DMS79 (cell line): Measurements from ENCODE around the gene SPOCK1.
"Not testable (repeated sequence)": the region's sequence is repeated elsewhere in the genome, so short reads cannot be mapped to it uniquely, and the experiment has no call there.

Experiments used
- DNase-seq: peaks from one replicate; lab custom pipeline; 2025; lab: John Stamatoyannopoulos, UW

The SPOCK1 gene

DNA sequence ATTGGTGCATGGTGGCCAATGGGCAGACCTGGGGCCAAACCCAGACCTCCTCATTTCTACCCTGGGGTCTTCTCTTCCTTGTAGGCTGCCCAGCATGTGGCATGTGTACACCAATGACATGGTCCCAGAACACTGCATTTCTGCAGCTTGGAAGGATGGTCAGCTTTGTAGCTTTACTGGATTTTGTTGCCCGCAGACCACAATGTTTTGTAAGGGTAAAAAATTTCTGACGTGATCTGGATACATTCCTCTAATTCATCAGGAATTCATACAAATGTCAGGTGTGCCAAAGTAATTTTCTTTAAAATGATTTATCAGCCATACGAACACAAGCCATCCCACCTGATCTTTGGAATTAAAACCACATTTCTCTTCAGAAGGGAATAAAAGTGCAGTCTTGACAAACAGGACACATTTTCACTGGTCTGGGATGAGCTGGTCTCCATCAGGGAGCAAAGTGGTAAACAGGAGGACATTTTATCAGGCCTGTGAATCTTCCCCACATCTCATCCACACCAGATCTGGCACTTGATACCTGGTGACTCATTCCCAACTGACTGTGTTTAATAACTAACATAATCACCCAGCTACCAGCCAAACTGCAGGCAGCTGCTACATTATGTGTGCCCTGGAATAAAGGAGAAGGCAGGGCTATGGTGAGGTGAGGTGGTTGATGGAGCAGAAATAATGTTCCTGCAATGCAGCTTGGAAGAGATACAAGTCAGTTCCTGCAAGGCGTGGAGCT is 103.9 kb downstream of the SPOCK1 start:
- DNase-seq, result peak; percentile 16

DNA sequence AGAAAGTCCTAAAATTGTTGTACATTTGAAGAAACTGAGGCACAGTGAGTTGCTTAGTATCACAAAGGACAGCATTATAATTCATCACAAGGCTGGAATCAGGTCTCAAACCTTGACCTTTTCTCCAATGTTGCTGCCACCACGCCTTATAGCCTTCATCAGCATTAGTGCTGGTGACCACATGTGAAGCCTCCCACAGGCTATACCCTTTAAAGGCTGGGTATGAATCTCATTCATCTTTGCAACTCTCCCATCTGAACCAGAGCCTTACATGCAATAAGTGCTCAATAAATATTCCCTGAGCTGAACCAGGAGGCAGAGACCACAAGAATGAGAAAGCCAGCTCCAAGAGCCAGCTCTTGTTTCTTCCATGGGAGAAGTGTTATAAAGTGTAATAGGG is 104.7 kb downstream of the SPOCK1 start:
- DNase-seq, result no peak

DNA sequence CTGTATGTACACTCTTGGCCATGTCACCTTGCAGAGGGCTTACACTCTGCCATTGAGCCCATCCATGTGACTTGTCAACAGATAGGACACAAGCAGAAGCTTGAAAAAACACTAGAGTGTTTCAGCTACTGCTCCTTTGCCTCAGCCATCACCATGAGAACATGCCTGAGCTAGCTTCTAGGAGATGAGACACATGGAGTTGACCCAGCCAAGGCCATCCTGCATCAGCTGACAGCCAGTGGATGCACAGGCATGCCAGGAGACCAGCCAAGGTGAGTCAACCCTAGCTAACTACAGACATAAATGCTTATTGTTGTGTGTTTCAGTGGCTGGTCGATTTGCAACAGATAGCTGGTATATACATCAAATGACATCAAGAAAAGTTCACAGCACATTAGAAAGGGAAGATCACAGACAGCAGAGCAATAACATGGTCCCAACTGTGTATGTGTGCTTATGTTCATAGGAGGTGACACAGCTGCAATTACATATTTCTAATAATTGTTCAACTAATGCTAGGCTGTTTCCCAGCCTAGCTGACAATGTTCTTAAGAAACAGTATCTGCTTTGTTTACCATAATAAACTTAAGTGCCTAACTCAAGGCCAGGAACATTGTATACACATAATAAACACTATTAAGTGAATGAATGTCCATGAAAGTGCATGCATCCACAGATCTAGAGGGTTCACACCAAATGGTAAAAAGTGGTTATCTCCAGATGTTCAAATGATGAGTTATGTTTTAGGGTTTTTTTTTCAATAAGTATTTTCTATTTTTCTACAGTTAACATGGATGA is 105.7 kb downstream of the SPOCK1 start:
- DNase-seq, result no peak

DNA sequence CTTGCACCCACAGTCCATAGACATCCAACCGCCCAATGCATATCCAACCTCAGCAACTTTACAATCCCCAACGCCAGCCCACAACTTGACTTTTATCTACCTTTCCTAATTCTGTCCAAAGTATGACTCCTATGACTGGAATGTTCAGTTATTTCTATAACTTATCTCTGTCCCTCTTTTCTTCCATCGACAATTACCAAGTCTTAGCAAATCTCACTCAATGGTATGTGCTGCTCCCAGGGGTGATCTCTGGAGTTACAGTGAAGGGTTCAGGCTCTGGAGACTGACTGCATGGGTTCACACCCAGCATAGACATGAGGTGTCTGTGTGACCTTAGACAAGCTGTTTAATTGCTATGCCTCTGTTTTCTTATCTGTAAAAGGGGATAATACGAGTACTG is 106.9 kb downstream of the SPOCK1 start:
- DNase-seq, result no peak

DNA sequence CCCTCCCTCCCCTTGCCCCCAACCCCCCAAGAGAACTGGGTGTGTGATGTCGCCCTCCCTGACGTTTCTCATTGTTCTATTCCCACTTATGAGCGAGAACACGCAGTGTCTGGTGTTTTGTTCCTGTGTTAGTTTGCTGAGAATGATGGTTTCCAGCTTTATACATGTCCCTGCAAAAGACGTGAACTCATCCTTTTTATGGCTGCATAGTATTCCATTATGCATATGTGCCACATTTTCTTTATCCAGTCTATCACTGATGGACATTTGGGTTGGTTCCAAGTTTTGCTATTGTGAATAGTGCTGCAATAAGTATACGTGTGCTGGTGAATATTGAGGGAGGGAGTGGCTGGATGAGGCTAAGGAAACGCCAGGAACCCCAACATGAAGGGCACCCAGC is 108.1 kb downstream of the SPOCK1 start:
- not testable (repeated sequence) for DNase-seq

DNA sequence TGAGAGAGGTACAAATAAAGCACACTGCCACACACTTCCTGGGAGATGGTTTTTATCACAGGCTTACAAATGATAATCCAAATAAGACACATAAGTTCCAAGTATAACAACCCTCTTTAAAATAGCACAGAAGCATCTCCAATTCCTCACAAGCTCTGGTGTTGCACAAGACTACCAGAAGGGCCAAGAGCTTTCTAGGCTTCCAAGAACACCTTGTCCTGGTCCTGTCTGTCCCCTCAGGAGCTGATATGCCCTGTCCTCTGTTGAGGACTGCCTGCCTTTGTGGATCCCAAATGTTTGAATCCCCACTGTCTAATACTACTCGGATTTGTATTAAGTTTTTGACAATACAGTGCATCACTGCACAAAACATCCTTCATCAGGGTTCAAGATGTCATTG is 110.1 kb downstream of the SPOCK1 start:
- DNase-seq, result no peak

DNA sequence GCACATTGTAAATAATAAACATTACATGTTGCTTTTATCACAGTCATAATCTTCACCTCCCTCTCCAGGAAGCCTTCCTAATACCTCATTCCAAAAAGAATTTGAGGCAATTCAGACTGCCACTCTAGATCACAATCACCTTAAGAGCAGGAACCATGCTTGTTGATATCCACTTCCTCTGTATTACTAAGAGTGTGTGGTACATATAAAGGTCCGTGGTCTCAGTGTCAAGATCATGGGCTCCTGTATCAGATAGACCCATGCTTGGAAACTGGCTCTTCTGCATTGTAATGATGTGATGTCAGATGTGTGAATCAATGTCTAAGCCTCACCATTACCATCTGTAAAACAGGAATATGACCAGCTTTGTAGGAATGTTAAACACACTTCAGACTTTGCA is 114.1 kb downstream of the SPOCK1 start:
- no peak for DNase-seq

DNA sequence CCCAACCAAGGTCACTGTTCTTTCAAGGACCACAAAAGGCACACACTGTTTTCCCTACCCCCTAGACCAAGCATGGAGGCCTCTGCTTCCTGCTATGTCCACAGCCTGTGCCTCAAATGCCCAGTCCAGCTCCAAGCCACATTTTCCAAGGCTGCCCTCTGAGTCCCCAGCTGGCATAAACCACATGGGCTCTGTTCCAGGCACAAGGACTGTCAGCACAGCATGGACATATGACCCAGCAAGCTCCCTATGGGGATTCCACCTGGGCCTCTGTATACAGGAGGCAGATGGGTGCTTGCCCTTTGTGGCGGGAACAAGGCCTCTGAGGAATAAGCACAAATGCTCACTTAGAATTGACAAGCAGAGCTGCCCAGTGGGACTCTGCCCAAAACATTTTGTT is 115.2 kb downstream of the SPOCK1 start:
- no peak for DNase-seq

DNA sequence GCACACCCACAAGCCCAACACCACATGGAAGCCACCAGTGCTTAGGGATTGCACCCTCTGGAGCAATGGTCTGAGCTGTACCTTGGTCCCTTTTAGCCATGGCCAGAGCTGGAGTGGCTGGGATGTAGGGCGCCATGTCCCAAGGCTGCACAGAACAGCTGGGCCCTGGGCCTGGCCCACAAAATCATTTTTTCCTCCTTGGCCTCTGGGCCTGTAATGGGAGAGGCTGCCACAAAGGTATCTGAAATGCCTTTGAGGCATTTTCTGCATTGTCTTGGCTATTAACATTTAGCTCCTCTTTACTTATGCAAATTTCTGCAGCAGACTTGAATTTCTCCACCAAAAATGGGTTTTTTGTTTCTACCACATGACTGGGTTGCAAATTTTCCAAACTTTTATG is 117.6 kb downstream of the SPOCK1 start:
- DNase-seq, result no peak

DNA sequence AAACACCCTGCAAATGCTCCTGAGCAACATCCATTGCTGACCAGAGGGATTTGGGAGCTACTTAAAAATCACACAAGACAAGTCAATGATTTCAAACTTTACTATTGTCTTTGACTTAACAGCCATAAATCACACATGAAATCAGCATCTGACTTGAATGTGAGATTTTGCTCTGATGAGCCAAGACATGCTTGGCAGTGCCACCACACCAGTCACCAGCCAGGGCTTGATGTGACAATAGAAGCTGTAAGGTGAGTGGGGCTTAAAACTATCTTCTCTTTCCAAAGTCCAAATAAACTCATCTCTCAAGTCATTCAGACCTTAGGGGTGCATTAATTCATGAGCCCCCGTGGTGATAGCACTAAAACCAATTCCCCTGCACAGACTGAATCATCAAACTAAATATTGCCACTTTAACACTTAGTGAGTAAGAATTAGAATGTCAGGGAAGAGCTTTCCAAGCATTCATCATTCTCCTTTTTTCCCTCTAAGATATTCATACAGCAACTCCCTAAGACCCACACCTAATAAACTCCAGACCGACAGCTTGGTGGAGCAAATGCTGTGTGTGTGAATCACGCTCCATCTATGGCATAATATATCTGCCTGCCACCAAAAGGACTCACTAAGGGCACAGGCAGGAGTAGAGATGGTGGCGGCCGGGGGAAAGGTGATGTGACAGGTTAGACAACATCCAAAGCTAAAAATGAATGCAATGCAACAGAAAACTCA is 119.4 kb downstream of the SPOCK1 start:
- no peak for DNase-seq

DNA sequence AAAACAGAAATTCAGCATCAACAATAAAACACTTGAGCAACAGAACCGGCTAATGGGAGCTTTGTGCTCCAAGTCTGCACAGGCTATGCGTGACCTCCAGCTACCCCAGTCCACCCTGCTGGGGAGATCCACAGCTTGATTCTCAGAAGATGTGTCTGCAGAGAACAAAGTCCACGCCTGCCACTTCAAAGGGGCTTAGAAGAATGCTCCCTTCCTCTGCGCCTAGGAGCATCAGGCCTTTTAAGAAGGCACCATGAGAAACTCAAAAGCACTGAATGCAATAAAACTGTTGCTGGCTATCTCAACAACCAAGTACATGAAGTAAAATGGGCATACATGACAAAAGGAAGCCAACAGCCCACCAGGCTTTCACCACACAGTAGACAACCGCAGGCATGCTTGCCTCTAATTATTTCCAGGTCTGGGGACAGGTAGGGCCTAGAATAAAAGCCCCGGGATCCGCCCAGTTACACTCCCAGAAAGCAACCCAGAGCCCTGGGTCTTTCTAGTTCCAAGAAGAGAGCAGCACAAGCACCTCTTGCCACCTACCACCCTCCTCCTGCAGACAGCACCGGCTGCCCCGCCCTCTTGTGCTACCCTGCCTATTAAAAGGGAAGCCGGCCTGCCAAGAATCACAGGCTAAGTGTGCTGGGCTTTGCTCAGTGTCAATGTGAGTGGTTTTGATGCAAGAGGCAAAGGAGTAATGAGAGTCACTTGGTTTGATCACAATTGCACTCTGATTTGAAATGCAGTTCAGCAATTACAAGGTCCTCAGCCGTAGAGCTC is 123.2 kb downstream of the SPOCK1 start:
- peak; percentile 91 for DNase-seq

DNA sequence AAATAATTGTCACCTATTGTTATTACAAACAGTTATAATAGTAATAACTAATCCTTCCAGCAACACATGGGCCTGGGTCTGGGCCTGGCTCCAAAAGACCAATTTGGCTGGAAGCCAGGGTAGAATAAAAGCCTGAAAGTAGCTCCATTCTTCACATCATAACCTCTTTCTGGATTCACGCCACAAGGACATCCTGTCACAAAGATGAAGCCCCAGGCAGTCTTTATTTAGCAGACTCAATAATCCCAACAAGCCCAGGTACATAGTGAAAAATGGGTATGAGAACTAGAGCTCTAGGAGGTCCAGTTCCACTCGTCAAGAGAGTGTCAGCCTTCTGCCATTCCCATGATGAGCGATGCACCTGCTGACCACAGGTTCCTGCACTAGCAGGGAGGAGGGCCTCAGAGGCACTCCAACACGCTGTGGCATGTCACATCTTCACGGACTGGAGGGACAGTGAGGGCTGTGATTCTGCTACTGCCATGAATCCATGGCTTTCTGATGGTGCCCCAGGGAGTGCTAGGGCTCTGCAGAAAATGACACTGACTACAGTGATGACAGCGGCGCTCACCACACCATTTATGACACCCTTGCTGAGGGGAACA is 124.9 kb downstream of the SPOCK1 start:
- peak; percentile 96 for DNase-seq

DNA sequence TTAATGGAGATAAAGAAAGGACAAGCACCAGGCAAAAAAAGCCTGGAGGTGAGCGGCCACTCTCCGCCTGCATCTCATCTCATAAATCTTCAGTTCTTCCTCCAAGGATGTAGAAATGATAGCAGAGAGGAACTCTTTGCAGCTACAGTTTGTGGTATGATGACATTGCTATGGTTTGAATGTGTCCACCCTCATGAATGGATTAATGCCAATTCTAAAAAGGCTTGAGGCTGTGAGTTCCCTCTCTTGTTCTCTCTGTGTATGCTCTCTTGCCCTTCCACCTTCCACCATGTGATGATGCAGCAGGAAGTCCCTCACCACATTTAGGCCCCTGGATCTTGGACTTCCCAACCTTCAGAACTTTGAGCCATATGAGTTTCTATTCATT is 126.4 kb downstream of the SPOCK1 start:
- DNase-seq, result no peak

DNA sequence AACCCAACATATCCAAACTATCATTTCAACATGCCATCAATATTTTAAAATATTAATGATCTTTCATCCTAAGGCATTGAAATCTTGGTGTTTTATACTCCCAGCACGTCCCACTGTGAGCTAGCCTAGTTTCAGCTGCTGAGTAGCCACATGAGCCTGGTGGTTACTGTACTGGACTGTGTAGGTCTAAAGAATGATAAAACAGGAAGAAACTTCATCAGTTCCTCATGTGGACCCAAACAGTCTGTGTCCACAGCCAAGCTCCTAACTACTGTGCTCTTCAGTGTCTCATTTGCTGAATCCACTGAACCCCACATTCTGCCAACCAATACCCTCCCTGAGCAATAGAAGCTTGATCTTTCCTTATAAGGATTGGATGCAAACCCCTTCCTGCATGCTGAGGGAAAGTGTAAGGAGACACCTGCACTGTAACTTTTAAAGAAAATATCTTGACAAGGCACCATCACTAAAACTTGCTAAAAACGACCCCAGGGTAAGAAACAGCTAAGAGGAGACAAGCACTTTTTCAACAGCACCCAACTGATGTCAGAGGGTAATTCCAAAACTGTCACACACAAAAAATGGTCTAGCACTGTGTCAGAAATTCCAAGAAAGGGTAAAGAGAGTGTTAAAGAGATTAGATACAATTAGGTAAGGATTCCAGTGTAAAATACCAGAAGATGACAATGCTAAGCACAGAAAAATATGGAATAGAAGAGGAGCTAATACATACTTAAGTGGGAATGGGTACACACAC is 126.9 kb downstream of the SPOCK1 start:
- no peak for DNase-seq

DNA sequence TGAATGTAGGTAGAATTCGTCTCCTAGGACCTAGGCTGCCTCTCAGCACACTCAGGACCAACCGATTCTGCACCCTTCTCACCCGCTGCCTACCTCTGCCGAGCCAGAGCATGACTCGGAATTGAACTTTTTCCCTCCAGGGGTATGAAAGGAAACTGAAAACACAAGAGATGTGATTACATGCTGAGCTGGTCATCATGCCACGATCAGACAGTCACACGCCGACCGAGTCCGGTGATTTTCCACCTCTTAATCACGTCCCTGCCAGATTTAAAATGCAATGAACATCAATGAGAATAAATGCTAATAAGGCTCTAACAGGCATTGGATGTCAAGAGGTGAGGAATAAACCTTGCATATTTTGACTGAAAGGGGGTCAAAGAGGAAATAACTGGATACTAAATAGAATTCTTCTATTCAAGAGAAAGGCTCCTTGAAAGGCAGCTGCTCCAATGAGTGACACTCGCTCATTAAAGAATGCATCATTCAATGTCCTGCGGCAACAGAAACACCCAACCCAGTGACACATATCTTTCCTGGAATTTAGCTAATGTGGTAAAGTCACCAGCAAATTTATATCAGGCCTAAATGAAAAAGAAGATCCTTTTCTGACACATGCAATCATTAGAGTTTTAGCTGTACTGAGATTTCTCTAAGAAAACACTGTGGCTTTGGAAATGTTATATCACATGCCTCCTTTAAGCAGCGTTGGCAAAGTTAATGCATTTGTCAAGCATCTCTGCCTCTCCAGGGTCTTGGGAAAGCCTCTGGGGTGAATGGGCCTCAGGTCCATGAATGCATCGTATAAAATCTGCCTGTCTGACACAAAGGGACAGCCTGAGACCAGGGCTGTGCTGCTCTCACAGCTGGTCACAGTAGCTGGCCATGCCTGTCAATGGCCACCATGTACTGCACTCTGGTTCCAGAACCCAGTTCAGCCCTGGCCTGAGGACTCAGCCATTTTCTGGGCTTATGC is 128.7 kb downstream of the SPOCK1 start:
- no peak for DNase-seq

DNA sequence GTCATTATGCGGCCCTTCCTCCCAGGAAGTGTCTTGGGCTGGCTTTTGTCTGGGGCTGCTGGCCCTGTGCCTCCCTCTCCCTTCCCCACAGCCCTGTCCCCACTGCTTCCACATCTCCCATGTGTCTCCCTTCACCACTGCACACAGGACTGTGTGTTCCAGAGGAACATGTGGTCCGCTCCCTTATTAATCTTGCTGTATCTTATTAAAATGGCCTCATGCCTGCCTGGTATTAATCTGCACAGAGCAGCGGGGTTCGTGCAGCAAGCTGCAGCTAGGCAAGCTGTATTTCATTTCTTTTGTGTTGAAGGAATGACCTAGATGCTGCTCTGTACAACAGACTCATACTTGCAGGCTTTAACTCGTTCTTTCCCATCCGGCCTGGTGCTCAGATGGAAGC is 130.5 kb downstream of the SPOCK1 start:
- no peak for DNase-seq

DNA sequence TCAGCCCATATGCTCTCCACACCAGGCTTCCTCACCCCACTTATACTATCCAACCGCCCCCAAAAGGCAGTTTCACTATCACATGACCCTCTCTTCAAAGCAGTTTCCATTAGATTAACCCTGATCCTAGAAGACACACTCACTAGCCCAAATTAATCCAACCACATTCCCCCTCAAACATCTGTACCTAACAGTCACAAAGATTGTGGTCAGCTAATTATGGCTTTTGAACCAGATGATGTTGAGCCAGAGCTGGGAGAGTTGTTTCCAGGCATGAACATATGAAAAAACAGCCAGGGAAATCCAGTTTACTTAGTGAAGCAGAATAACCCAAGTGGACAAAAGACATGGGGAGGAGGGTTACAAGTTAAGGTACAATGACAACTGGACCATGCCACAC is 131.2 kb downstream of the SPOCK1 start:
- DNase-seq, result no peak

DNA sequence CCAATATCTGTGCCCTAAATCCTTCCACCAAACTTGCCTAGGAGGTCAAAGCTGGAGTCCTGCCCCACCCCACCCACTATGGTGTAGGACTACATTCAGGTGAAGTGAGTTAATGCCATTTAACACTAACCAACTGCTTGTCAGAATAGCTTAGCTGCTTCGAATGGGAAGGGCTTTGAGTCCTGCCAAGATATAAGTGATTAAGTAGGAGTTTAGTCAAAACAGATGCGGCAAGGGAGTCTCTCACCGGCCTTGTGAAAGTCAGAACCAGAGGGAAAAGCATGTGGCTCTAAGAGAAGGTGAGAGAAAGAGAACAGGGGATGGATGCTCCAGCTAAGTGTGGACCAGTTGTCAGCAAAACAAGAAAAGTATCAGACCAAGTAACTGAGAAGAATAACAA is 132.6 kb downstream of the SPOCK1 start:
- no peak for DNase-seq

DNA sequence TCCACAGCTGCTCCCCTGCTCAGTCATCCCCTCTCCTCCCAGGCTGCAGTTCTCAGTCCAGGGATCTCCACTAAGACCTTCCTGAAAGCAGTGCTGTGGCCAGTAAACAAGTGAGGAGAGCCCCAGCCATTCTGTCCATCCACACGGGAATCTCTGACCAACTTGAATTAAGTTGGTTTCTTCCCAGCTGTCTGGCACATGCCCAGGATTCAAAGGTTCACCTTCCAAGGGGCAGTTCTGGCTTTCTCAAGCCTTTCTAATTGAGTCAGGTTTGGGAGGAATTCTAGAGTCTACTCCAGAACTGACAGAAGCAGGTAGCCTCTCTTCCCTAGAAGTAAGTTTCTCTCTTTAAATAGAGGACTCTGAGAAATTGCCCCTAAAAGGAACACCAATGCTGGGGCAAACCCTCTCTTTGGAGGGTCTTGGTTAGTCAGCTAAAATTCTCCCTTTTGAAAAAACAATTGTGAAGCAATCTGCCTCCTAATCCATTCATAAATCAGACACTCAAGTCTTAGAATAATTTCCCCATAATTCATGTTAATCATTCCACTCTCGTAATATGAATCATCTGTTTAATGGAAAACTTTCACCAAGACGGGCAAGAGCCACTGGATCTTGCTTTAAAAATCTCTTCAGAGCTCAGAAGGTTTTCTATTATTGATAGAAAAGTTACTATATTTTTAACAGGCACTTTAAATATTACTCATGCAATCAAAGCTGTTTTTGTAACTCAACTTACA is 133.8 kb downstream of the SPOCK1 start:
- no peak for DNase-seq
